Cerebellar nuclear complex (tissue), 1 donor: ENCODE data around the gene TTC36.
A peak's percentile ranks its signal among the peaks of the same experiment; 100 is the strongest.
"Not testable (repeated sequence)": the region's sequence is repeated elsewhere in the genome, so short reads cannot be mapped to it uniquely, and the experiment has no call there.

ENCODE experiments used
- DNase-seq, 2 experiments: peaks; one replicate each; lab custom pipeline; 2025; lab: John Stamatoyannopoulos, UW

TTC36 gene

GRCh38 chr11:118527109-118527508, at the start of gene TTC36:
TSS of gene TTC36 (plus strand) at chr11:118527474. CDS start at chr11:118527495, 21 bp downstream.
- DNase-seq: no peak

GRCh38 chr11:118481238-118481637, 46.0 kb upstream of the TTC36 start:
- not testable (repeated sequence) for DNase-seq

GRCh38 chr11:118484405-118484804, 42.9 kb upstream of the TTC36 start:
- no peak for DNase-seq

- DNase-seq: no peak
Observed at GRCh38 chr11:118485273-118485672, 42.0 kb upstream of the TTC36 start.

GRCh38 chr11:118488480-118489109, 38.7 kb upstream of the TTC36 start:
- DNase-seq: peak in 1 of 2 experiments; percentile 68

- DNase-seq: no peak
Observed at GRCh38 chr11:118491041-118491440, 36.2 kb upstream of the TTC36 start.

GRCh38 chr11:118497831-118498230, 29.4 kb upstream of the TTC36 start:
- no peak for DNase-seq

- no peak for DNase-seq
Observed at GRCh38 chr11:118503216-118503615, 24.1 kb upstream of the TTC36 start.

- no peak for DNase-seq
Observed at GRCh38 chr11:118511601-118512000, 15.7 kb upstream of the TTC36 start.

GRCh38 chr11:118514103-118514502, 13.2 kb upstream of the TTC36 start:
- no peak for DNase-seq

- no peak for DNase-seq
Observed at GRCh38 chr11:118519549-118519948, 7.7 kb upstream of the TTC36 start.

- DNase-seq: no peak
Observed at GRCh38 chr11:118521892-118522311, 5.4 kb upstream of the TTC36 start.

- DNase-seq: no peak
Observed at GRCh38 chr11:118522571-118523072, 4.7 kb upstream of the TTC36 start.

- no peak for DNase-seq
Observed at GRCh38 chr11:118524356-118524755, 2.9 kb upstream of the TTC36 start.

- DNase-seq: no peak
Observed at GRCh38 chr11:118524757-118525470, 2.4 kb upstream of the TTC36 start.

GRCh38 chr11:118526688-118527087, 586 bp upstream of the TTC36 start:
- no peak for DNase-seq

GRCh38 chr11:118528511-118528910, 1.2 kb downstream of the TTC36 start:
- DNase-seq: no peak

- DNase-seq: no peak
Observed at GRCh38 chr11:118529584-118530175, 2.4 kb downstream of the TTC36 start.

GRCh38 chr11:118530180-118530682, 3.0 kb downstream of the TTC36 start:
- DNase-seq: peak in 1 of 2 experiments; percentile 13

- peak in 1 of 2 experiments; percentile 16 for DNase-seq
Observed at GRCh38 chr11:118530683-118531596, 3.7 kb downstream of the TTC36 start, which contains the start of gene TMEM25. TSS of gene TMEM25 (plus strand) at chr11:118531192. CDS start at chr11:118531802, 610 bp downstream.

- no peak for DNase-seq
Observed at GRCh38 chr11:118531597-118532084, 4.4 kb downstream of the TTC36 start.
